ENCODE data around the gene UAP1L1.

DNA sequence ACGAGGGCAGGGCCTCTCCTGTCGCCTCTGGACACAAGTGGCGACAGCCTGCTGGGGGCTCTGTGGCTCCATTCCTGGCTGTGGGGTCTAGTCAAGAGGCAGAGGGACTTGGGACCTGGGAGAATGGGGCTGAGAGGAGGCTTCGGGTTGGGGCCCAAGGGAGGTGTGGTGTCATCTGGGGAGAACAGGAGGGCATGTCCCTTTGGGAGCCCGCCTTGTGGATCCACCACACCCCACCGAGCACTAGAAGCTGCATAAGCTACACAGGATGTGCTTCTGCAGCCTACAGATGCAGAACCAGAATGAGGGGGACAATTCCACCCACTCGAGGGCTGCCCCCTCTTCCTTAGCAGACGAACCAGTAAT lies 5.6 kb downstream of the UAP1L1 start:
- TF ChIP-seq, protein P1, sequence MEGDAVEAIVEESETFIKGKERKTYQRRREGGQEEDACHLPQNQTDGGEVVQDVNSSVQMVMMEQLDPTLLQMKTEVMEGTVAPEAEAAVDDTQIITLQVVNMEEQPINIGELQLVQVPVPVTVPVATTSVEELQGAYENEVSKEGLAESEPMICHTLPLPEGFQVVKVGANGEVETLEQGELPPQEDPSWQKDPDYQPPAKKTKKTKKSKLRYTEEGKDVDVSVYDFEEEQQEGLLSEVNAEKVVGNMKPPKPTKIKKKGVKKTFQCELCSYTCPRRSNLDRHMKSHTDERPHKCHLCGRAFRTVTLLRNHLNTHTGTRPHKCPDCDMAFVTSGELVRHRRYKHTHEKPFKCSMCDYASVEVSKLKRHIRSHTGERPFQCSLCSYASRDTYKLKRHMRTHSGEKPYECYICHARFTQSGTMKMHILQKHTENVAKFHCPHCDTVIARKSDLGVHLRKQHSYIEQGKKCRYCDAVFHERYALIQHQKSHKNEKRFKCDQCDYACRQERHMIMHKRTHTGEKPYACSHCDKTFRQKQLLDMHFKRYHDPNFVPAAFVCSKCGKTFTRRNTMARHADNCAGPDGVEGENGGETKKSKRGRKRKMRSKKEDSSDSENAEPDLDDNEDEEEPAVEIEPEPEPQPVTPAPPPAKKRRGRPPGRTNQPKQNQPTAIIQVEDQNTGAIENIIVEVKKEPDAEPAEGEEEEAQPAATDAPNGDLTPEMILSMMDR (optimal IDR thresholded peaks at IDR 0.05 in 1 of 3, IDR thresholded peaks at IDR 0.05 in 1 of 3, conservative IDR thresholded peaks at IDR 0.05 in 1 of 3; ENCODE audit: extremely low read depth in 1 of 3, insufficient read depth in 2 of 3, low read length in 3 of 3), result no peak
- TF ChIP-seq EZH2 (IDR thresholded peaks at IDR 0.05; ENCODE audit: low read length), result no peak

All from keratinocyte (primary cell).